Keratinocyte (primary cell): ENCODE data around the gene PLEKHH2. TPM values are rescaled to one million over a fixed set of nuclear protein-coding genes. Genes with fewer than 3 reads are reported as not detected.

Source experiments
- DNase-seq: peaks from one replicate; pipeline ENCODE4 v3.0.0-alpha.2; 2011; ENCODE audit warnings: low read depth, missing footprints, low spot score
- FAIRE-seq: peaks from 2 replicates; lab custom pipeline; 2011; peaks lifted over from hg19 to GRCh38; lab: Jason Lieb, UNC
- H2AFZ ChIP-seq: 2 replicates; pipeline ENCODE4 v1.6.0; 2012; ENCODE audit warnings: low read length, control low read depth, inconsistent platforms; ENCODE audit not compliant: control insufficient read depth
- H3K27ac ChIP-seq: 2 replicates; pipeline ENCODE4 v1.5.1; 2011; ENCODE audit warnings: low read length; ENCODE audit not compliant: control insufficient read depth, insufficient read depth
- H3K27me3 ChIP-seq: 3 replicates; pipeline ENCODE4 v1.6.0; 2011; ENCODE audit warnings: low read length; ENCODE audit not compliant: control insufficient read depth, insufficient read depth; ENCODE audit errors: extremely low read depth
- H3K36me3 ChIP-seq, 2 experiments: 2 replicates in 1 of 2; 3 replicates in 1 of 2; pipeline ENCODE4 v1.5.1; 2011; ENCODE audit warnings: low read length in 2 of 2, mild to moderate bottlenecking in 1 of 2; ENCODE audit not compliant: control insufficient read depth in 2 of 2, insufficient read depth in 2 of 2; ENCODE audit errors: extremely low read depth in 1 of 2
- H3K4me1 ChIP-seq: 3 replicates; pipeline ENCODE4 v1.5.1; 2011; ENCODE audit warnings: low read length; ENCODE audit not compliant: control insufficient read depth, insufficient read depth; ENCODE audit errors: extremely low read depth
- H3K4me2 ChIP-seq: 3 replicates; pipeline ENCODE4 v1.6.0; 2011; ENCODE audit warnings: low read depth, low read length; ENCODE audit not compliant: control insufficient read depth, insufficient read depth; ENCODE audit errors: extremely low read depth
- H3K4me3 ChIP-seq, 3 experiments: fragments of 200-600 bp in 1 of 3; sonication (generic) in 1 of 3; 2 replicates in 2 of 3; 3 replicates in 1 of 3; pipeline ENCODE4 v1.5.1; 2011 to 2016; ENCODE audit warnings: low read length in 3 of 3, mild to moderate bottlenecking in 3 of 3, control low read depth in 2 of 3, inconsistent platforms in 1 of 3, low read depth in 1 of 3, mixed read lengths in 1 of 3, mixed run types in 1 of 3, moderate library complexity in 1 of 3; ENCODE audit not compliant: control insufficient read depth in 2 of 3, insufficient read depth in 2 of 3; ENCODE audit errors: extremely low read depth in 1 of 3
- H3K79me2 ChIP-seq: 2 replicates; pipeline ENCODE4 v1.6.0; 2012; ENCODE audit warnings: low read length; ENCODE audit not compliant: control insufficient read depth, insufficient read depth
- H3K9ac ChIP-seq: 3 replicates; pipeline ENCODE4 v1.6.0; 2011; ENCODE audit warnings: low read length; ENCODE audit not compliant: control insufficient read depth, insufficient read depth; ENCODE audit errors: extremely low read depth
- H3K9me1 ChIP-seq: 3 replicates; pipeline ENCODE4 v1.6.0; 2011; ENCODE audit warnings: low read length; ENCODE audit not compliant: control insufficient read depth, insufficient read depth; ENCODE audit errors: extremely low read depth
- H3K9me3 ChIP-seq: 2 replicates; pipeline ENCODE4 v1.5.1; 2012; ENCODE audit warnings: low read depth, low read length; ENCODE audit not compliant: control insufficient read depth
- H4K20me1 ChIP-seq: 3 replicates; pipeline ENCODE4 v1.6.0; 2011; ENCODE audit warnings: low read length; ENCODE audit not compliant: control insufficient read depth, insufficient read depth; ENCODE audit errors: extremely low read depth
- EZH2 ChIP-seq: IDR thresholded peaks from one replicate; pipeline ENCODE4 v1.6.1; 2012; ENCODE audit warnings: inconsistent platforms, mild to moderate bottlenecking, low read length, moderate library complexity
- dilution Hi-C: fragments of 300-500 bp; cut with MboI; formaldehyde crosslinking; loops from one replicate; pipeline ENCODE4 v1.7.0; 2020; ENCODE audit warnings: low sequenced_read_pairs; ENCODE audit not compliant: extremely low pct_ligation_motif_present
- polyA plus RNA-seq, 5 experiments: library from polyadenylated mRNA; depleted of rRNA in 3 of 5; stranded (reverse) in 3 of 5; stranded (forward) in 1 of 5; unstranded in 1 of 5; fragments of >200 nt; gene quantifications; 1 replicate in 1 of 5; 2 replicates in 3 of 5; 3 replicates in 1 of 5; pipeline versions ENCODE4 v1.2.1 to v1.2.3, GENCODE V29; 2011 to 2012; ENCODE audit warnings: missing spikeins in 2 of 5, low read depth in 1 of 5, low replicate concordance in 1 of 5
- TF ChIP-seq, protein P1 (sequence below), 3 experiments: IDR thresholded peaks in 1 of 3; conservative IDR thresholded peaks in 1 of 3; optimal IDR thresholded peaks in 1 of 3; 2 replicates in 2 of 3; 3 replicates in 1 of 3; pipeline versions ENCODE3 to v1.5.1; 2011; ENCODE audit warnings: low read length in 3 of 3, mild to moderate bottlenecking in 3 of 3, moderate library complexity in 2 of 3, control low read depth in 1 of 3, inconsistent platforms in 1 of 3; ENCODE audit not compliant: insufficient read depth in 2 of 3; ENCODE audit errors: extremely low read depth in 1 of 3

The PLEKHH2 gene
- polyA plus RNA-seq, 1 donor (not counting 4 experiments of a cell fraction or from before 2014, with no cell fraction given), result 1.3 TPM

DNA sequence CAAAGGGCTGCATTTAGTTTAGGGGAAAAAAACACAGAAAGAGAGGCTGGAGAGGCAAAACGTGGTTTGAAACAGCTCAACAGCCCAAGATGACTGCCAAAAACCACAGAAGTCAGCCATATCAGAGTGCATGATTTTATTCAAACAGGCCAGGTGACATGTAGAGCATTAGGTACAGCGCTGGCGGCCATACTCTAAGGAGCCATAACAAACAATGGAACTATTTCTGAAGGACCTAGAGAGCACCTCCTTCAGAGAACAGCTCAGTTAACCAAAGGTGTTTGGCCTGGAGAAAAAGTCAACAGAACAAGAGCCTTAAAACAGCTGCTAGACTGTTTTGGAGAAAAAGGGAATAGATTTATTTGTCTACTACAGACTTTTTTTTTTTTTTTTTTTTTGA, 43.8 kb upstream of the PLEKHH2 start:
- Histone ChIP-seq H3K4me1 (peaks cover 8% of the 10 kb centered on the region), H4K20me1 (no peaks in the 10 kb centered on the region), H3K36me3 (peaks cover 0 to 11% of the 10 kb centered on the region in 2 experiments), H3K9me1 (no peaks in the 10 kb centered on the region), H3K9ac (no peak overlapping the region), H3K27ac (no peak overlapping the region), H3K9me3 (no peaks in the 10 kb centered on the region), H2AFZ (no peak overlapping the region), H3K4me2 (no peak overlapping the region), H3K27me3 (no peaks in the 10 kb centered on the region), H3K4me3 (no peak overlapping the region), H3K79me2 (peaks cover 20% of the 10 kb centered on the region)
- DNase-seq, result no peak
- no peak for TF ChIP-seq EZH2
- TF ChIP-seq, protein P1, sequence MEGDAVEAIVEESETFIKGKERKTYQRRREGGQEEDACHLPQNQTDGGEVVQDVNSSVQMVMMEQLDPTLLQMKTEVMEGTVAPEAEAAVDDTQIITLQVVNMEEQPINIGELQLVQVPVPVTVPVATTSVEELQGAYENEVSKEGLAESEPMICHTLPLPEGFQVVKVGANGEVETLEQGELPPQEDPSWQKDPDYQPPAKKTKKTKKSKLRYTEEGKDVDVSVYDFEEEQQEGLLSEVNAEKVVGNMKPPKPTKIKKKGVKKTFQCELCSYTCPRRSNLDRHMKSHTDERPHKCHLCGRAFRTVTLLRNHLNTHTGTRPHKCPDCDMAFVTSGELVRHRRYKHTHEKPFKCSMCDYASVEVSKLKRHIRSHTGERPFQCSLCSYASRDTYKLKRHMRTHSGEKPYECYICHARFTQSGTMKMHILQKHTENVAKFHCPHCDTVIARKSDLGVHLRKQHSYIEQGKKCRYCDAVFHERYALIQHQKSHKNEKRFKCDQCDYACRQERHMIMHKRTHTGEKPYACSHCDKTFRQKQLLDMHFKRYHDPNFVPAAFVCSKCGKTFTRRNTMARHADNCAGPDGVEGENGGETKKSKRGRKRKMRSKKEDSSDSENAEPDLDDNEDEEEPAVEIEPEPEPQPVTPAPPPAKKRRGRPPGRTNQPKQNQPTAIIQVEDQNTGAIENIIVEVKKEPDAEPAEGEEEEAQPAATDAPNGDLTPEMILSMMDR (optimal IDR thresholded peaks at IDR 0.05 in 1 of 3, IDR thresholded peaks at IDR 0.05 in 1 of 3, conservative IDR thresholded peaks at IDR 0.05 in 1 of 3; ENCODE audit: extremely low read depth in 1 of 3, insufficient read depth in 2 of 3, low read length in 3 of 3), result no peak
- FAIRE-seq, result no peak
- dilution Hi-C loops, result no loop called here

DNA sequence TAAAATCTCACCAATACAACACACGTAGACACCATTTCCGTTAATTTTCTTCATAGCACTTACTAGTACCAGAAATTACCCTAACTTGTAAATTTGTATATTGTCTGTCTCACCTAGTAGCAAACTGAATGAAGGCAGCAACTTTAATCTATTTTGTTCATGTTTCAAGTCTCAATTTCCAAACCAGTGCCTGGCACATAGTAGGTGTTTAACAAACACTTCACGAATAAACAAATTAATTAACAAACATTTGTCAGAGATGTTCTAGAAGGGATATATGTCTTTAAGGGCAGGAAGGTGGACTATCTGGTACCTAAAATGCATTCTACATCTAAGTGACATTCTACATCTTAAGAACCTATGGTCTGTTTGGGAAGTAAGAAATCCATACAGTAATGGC, 42.2 kb upstream of the PLEKHH2 start:
- dilution Hi-C loops, result no loop called here
- H3K4me3 ChIP-seq, result peak overlapping the region; percentile 73 to 97 (median 92)
- DNase-seq, result no peak
- peak overlapping the region; percentile 100 for H3K4me2 ChIP-seq
- TF ChIP-seq EZH2, result no peak
- TF ChIP-seq, protein P1 (optimal IDR thresholded peaks at IDR 0.05 in 1 of 3, IDR thresholded peaks at IDR 0.05 in 1 of 3, conservative IDR thresholded peaks at IDR 0.05 in 1 of 3; ENCODE audit: extremely low read depth in 1 of 3, insufficient read depth in 2 of 3, low read length in 3 of 3), result no peak
- peaks cover 8% of the 10 kb centered on the region for H3K4me1 ChIP-seq
- peak overlapping the region; percentile 93 for H2AFZ ChIP-seq
- H3K9me3 ChIP-seq, result no peaks in the 10 kb centered on the region
- H3K79me2 ChIP-seq, result peaks cover 20% of the 10 kb centered on the region
- H4K20me1 ChIP-seq, result no peaks in the 10 kb centered on the region
- FAIRE-seq, result no peak
- H3K9ac ChIP-seq, result peak overlapping the region; percentile 95
- no peaks in the 10 kb centered on the region for H3K9me1 ChIP-seq
- no peaks in the 10 kb centered on the region for H3K27me3 ChIP-seq
- peaks cover 0 to 9% of the 10 kb centered on the region in 2 experiments for H3K36me3 ChIP-seq
- peak overlapping the region; percentile 95 for H3K27ac ChIP-seq
